DMS 273 treated with DMSO at 0.1 percent for 48 hours (cell line): ENCODE measurements around the gene TRIP10.

Experiments
- DNase-seq: peaks from one replicate; lab custom pipeline; 2025; lab: John Stamatoyannopoulos, UW

Gene TRIP10

DNA sequence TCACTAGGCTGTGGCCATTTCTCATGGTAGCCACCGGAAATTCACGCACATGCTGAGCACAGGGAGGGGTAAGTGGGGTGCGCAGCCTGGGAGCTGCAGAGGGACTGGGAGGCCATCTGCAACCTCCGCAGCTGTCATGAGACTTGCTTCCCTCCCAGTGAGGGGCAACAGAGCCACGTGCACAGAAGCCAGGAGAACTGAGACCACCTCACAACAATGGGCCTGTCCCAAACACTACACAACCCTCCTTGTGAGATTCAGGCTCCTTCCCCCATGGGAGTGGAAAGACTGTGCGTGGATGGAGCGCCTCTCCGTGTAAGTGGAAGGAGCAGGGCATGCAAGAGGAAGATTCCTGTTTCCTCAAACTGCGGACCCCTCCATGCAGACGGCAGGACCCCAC is 27.9 kb upstream of the TRIP10 start:
- DNase-seq = no peak

DNA sequence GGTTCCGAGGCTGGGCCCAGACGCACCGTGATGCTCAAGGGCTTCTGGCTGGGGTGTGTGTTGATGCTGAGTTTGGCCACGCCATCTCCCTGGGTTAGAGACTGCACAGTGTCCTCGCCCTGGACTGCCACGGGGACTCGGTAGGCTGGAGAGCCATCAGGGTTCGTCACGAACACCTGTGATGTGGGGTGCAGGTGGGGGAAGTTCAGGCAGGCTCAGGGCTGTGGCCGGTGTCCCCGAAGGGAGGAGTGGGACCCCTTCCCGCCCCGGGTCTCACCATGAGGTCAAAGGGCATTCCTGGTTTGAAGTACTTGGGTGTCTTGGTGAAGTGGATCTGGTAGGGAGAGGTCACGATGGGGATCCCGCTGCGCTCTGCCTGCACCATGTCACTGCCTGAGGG is 27.2 kb upstream of the TRIP10 start:
- no peak for DNase-seq

DNA sequence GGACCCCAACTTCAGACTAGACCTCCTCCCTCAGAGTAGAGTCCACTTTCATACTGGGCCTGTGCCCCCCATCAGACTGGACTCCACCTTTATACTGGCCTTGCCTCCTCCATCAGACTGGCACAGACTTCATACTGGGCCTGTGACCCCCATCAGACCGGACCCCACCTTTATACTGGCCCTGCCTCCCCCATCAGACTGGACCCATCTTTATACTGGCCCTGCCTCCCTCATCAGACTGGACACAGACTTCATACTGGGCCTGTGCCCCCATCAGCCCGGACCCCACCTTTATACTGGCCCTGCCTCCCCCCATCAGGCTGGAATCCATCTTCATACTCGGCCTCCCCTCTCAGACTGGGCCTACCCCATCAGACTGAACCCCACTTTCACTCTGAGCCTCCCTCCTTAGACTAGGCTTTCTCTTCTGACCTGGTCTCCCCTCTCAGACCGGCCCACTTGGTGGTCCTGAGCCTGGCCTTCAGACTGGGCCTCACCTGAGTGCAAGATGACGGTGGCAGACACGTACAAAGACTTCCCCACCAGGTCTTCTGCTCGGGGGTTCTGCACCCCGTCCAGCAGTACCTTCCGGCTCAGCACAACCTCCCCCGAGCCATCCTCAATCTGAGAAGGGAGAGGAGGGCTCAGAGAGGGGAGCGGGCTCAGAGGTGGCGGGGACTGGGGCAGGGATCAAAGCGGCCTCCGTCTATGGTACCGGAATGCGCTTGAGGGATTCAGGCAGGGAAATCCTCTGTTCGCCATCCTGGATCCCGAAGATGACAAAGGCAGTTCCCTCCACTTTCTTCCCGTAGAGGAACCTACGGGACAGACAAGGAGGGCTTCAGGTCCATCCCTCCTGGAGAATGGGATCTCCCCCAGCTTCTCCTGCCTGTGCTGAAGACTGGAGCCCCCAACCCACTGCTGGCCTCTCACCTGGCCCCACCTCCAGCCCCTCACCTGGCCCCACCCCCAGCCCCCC is 26.5 kb upstream of the TRIP10 start:
- no peak for DNase-seq

DNA sequence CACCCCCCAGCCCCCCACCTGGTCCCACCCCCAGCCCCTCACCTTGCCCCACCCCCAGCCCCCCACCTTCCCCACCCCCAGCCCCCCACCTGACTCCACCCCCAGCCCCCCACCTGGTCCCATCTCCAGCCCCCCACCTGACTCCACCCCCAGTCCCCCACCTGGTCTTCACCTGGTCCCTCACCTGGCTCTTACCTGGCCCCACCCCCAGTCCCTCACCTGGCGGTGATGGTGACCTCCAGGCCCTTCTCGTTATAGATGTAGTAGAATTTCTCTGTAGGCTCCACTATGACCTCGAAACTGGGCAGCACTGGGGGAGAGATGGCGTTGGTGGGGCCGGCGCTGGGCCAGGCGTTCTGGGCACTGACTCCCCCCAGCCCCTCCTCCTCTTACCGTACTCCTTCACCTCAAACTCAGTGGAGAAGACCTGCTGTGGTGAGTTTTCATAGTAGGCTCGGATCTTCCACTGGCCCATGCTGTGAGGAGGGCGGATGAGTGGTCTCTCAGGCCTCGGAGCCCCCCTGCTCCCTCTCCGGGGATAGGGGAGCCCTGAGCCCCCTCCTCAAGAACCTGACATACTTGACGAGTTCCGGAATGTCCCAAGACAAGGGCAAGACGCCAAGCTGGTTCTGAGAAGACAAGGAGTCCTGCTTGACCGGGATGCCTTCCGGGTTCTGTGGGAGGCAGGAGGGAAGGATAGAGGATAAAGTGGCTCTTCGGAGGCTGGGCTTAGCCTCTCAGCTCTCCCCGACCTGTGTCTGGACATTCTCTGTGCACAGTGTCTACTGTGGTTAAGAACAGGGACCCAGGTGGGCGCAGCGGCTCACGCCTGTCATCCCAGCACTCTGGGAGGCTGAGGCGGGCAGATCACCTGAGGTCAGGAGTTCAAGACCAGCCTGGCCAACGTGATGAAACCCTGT is 25.4 kb upstream of the TRIP10 start:
- no peak for DNase-seq

DNA sequence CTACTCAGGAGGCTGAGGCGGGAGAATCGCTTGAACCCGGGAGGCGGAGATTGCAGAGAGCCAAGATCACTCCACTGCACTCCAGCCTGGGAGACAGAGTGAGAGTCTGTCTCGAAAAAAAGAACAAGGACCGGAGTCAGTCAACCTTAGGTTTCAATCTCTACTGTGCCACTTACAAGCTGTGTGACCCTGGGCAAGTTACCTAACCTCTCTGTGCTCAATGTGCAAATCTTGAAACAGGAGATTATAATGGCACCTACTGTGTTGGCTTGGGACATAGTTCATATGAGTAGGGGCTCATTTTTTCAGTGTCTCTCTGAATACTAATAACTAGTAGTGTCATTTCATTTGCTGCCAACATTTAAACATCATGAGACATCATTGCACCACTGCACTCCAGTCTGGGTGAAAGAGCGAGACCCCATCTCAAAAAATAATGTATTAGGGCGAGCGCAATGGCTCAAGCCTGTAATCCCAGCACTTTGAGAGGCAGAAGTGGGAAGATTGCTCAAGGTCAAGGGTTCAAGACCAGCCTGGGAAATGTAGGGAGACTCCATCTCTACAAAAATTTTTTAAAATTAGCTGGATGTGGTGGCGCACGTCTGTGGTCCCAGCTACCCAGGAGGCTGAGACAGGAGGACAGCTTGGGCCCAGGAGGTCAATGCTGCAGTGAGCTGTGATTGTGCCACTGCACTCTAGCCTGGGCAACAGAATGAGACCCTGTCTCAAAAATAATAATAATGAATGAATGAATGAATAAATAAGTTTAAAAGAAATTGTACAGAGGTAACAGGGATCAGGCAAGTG is 24.5 kb upstream of the TRIP10 start:
- no peak for DNase-seq

DNA sequence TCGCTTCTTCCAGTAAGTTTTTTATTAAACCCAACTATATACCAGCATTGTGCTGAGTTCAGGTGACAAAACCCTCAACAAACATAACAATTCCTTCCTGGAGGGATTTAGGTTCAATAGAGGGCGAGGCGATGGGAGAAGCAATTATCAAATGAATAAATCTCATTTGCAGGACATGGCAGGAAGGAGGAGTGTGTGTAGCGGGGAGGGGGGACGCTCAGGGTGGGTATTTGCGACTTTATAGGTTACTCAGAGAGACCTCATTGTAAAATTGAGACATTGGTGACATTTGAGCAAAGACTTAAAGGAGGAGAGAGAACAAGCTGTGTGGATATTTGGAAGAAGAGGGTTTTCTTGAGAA is 22.9 kb upstream of the TRIP10 start:
- no peak for DNase-seq

DNA sequence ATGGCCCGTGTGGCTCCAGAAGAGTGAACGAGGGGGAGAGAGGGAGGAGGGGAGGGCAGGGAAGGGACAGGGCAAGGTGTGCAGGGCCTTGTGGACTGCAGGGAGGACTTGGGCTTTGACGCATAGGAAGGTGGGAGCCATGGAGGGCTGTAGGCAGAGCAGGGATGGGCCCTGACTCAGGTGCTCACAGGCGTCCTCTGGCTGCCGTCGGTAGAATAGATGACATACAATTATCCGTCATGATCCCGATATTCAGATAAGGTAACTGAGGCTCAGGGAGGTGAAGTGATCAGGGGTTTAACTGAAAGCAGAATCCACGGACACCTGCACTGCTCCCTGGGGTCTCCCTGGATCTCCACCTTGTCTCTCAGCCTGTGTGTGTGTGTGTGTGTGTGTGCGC is 22.4 kb upstream of the TRIP10 start:
- DNase-seq = no peak

DNA sequence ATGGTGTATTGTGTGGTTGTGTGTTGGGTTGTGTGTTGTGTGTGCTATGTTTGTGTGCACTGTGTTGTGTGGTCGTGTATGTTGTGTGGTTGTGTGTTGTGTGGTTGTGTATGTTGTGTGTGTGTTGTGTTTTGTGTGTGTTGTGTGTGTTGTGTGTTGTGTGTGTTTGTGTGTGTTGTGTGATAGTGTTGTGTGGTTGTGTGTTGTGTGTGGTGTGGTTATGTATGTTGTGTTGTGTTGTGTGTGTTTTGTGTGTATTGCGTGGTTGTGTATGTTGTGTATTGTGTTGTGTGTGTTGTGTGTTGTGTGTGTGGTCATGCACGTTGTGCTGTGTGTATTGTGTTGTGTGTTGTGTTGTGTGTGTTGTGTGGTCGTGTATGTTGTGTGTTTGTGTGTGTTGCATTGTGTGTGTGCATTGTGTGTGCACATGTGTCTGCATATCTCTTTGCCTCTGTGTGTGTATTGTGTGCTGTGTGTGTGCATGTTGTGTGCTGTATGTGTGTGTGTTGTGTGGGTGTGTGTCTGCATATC is 22.0 kb upstream of the TRIP10 start:
- DNase-seq = no peak

DNA sequence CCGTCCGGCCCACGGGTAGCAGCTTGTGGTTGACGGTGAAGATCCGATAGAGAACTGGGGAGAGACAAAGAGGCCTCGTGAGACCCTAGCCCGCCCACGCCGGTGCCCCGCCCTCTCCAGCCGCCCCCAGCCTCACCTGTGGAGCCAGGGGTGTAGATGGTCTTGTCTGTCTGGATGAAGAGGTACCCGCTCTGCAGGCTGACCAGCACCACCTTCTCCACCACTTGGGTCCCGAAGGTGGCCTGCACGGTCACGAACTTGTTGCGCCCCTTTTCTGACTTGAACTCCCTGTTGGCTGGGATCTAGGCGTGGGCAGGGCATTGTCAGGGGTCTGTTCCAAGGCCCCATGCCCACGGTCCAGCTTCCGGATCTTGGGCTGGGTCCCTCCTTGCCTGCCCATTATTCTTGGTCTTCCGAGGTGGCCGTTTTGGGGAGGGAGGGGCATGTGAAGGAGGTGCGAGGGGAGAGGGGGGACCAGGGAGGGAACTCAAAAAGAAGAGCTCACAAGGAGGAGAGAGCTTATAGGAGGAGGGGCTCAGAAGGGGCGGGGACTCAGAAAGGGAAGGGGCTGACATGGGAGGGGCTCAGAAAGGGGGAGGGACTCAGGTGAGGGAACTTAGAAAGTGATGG is 21.3 kb upstream of the TRIP10 start:
- no peak for DNase-seq

DNA sequence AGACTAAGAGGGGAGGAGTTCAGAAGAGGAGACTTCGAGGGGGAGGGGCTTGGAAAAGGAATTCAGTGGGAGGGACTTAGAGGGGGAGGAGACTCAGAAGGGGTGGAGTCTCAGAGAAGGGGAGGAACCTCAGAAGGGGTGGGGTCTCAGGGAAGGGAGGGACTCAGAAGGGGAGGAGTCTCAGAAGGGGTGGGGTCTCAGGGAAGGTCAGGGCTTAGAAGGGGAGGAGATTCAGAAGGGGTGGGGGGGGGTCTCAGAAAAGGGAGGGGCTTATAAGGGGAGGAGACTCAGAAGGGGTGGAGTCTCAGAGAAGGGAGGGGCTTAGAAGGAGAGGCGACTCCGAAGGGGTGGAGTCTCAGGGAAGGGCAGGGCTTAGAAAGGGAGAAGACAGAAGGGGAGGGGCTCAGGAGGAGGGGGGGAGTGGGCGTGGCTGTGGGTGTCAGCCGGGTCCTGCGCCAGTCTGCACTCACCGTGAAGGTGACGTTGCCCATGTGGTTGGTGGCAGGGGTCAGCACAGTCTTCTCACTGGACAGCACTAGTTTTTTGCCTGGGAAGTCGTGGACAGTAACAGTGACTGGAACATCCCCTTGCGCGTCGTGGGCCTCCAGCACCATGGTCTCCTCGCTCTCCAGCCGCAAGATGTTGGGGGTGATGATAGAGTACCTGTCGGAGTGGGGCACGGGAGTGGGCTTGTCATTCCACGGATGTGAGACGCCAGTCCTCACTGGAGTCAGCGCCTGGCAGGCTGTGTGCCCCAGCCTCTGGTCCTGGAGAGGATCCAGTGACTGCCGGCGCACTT is 20.5 kb upstream of the TRIP10 start:
- no peak for DNase-seq

DNA sequence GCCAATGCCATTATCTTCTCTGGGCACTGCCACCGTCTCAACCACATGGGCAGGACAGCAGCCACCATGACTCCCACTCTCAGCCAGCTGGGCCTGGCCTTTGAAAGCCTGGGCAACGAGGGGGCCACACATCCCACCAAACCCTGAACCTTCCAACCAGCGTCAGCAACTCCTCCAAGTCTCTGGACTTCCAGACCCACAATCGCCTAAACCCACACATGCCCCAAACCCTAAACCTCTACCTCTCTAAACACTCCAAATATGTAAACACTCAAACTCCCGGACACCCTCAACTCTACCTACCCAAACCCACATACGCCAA is 20.0 kb upstream of the TRIP10 start:
- no peak for DNase-seq

DNA sequence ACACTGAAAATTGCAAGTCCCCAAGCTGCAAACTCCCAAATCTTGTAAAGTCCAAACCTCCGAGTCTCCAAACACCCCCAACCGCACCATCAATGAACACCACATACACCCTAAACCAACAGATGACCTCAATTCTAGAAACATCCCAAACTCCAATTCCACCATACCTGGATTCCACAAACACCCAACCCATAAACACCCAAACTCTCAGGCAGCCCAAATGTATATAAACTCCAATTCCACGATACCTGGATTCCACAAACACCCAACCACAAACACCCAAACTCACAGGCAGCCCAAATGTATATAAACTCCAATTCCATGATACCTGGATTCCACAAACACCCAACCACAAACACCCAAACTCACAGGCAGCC is 19.5 kb upstream of the TRIP10 start:
- DNase-seq = no peak

DNA sequence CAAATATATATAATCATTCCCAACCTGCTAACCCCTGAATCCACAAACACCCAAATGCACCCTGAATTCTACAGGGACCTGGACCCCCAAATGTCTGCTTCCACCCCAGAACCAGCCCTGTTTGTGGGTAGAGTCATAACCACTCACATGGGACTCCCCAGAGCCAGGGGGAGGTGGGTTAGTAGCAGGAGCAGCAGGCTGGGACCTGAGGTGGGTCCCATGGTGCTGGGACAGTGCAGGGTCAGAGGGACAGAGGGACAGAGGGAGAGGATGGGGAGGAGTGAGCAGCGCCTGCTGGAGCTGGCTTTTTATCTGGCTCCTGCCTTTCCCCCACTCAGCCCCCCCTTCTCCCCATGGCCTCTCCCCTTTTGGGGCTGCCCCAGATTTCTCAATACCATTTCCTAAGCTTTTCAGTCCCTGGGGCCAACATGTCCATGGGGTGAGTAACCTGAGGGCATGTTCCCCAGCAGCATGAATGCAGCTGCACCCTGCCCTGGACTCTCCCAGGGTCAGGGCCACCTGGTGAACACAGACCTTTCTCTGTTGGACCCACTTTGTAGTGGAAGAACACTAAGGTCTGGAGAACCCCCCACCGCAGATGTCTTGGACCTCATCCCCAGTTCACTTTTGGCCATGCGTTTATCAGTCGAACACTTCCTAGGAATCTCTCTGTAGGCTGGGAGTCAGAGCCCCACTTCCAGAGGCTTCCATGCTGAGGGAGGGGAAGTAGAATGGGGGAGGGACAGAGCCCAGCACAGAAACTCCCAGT is 18.9 kb upstream of the TRIP10 start, which contains the start of gene C3:
Gene C3 (minus strand): TSS at position 282 of the 769 bp plus-strand sequence. CDS start 61 bp downstream, at position 221.
- no peak for DNase-seq

DNA sequence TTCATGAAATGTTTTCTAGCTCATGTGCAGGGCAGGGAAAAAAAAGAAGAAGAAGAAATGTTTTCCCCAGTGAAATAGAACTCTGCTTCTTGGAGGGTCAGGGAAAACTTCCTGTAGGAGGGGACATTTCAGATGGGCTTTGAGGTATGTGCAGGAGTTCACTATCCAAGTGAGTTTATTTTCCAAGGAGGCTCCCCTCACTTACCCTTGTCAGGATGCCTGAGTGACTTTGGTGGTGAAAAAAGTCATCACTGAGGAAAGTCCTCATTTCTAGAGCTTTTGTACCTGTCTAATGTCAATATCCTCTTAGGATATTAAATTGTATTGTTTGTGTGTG is 18.4 kb upstream of the TRIP10 start:
- no peak for DNase-seq

DNA sequence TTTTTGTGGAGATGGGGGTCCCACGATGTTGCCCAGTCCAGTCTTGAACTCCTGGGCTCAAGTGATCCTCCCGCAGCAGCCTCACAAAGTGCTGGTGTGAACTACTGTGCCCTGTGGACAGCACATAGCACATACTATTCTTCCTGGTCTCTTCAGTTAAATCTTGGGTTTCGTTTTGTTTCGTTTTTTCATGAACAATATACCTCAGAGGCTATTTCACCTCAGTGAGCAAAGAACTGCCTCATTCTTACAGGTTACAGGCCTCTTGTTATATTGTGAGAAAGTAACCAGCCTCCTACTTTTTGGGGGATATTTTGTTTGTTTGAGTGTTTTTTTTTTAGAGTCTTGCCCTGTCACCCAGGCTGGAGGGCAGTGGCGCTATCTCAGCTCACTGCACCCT is 17.7 kb upstream of the TRIP10 start:
- no peak for DNase-seq

DNA sequence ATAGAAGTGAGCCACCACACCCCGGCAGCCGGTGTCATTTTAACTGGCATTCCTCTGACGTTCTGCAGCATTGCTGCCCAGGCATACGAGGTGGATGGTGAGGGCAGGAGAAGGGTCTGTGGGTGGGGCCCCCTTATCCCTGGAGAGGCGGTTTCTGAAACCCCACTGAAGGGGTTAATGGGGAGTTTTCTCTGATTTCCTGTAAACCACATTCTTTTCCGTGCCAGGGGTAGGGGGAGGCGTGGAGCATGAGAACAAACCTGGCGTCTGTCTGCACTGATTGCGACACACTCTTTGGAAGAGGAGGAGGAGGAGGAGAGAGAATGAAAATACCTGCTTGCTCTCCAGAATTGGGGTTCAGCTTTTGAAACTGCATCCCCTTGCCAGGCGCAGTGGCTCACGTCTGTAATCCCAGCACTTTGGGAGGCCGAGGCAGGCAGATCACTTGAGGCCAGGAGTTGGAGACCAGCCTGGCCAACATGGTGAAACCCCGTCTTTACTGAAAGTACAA is 16.3 kb upstream of the TRIP10 start:
- no peak for DNase-seq

DNA sequence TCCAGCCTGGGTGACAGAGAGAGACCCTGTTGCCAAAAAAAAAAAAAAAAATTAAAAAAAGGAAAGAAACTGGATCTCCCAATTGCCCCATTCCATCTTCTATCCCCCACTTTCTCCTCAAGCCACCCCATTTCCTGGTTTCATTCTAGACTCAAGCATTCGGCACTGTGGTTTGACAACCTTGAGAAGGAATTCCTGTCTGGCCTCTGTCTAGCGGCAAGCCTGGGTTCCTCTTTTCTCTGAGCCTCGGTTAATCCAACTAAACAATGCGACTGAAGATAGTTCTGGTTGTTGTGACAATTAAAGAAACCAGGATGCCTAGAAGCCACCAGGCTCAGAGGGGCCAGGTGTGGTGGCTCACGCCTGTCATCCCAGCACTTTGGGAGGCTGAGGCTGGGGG is 15.7 kb upstream of the TRIP10 start:
- no peak for DNase-seq

DNA sequence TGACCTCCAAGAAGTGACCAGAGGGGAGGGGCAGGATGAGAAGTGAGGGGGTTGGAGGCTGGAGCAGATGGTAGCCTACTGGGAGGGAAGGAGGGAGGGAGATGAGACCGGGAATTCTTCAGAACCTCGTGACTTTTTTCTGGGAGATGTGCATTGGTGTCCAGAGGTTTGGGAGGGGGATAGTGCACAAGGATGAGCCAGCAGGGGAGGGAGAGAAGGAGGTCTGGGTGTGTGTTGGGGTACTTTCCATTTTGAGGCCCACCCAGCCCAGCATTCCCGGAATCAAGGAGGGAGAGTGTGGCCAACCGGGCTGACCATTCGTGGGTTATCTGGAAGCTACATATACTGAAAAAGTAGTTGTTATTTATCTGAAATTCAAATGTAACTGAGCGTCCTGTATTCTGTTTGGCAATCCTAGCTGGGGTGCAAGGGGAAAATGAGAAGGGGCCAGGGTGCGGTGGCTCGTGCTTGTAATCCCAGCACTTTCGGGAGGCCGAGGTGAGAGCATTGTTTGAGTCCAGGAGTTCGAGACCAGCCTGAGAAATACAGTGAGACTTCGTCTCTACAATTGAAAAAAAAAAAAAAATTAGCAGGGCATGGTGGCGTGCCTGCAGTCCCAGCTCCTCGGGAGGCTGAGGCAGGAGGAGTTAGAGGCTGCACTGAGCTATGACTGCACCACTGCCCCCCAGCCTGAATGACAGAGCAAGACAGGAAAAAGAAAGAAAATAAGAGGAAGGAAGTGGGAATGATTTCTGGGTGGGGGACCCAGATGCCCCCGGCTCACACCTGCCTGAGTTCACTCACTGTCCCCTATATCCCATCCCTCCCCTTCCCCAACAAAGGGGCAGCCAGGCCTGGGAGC is 14.6 kb upstream of the TRIP10 start:
- DNase-seq = no peak
